Adrenal gland (tissue), 12 donors: ENCODE results near the gene HELLS. TPM values are rescaled to one million over a fixed set of nuclear protein-coding genes. Genes with fewer than 3 reads are reported as not detected.
A peak's percentile ranks its signal among the peaks of the same experiment; 100 is the strongest.

ENCODE experiments used
- DNase-seq, 7 donors: peaks; one replicate each; pipeline ENCODE4 v3.0.0-alpha.2; 2019 to 2020
- H3K27ac ChIP-seq, 5 donors: fragments of 200-600 bp; sonication (generic) in 4 of 5; 1 replicate in 3 of 5; 2 replicates in 2 of 5; pipeline versions ENCODE4 v1.5.1 to v1.8.0; 2016 to 2020; ENCODE audit warnings: mild to moderate bottlenecking in 1 of 5
- H3K27me3 ChIP-seq: fragments of 200-600 bp; 2 replicates; pipeline ENCODE4 v1.8.0; 2021
- H3K36me3 ChIP-seq, 2 donors: fragments of 200-600 bp; replicated peaks in 1 of 2; 1 replicate in 1 of 2; 2 replicates in 1 of 2; pipeline versions ENCODE4 v1.5.1 to v1.8.0; 2018 to 2022
- H3K4me1 ChIP-seq, 2 donors: fragments of 200-600 bp; replicated peaks in 1 of 2; 1 replicate in 1 of 2; 2 replicates in 1 of 2; pipeline versions ENCODE4 v1.5.1 to v1.8.0; 2018 to 2021
- H3K4me3 ChIP-seq, 4 donors: fragments of 200-600 bp; sonication (generic) in 3 of 4; one replicate each; pipeline ENCODE4 v1.5.1; 2016 to 2018
- H3K9me3 ChIP-seq, 3 donors: fragments of 200-600 bp; sonication (generic) in 1 of 3; replicated peaks in 1 of 3; 1 replicate in 2 of 3; 2 replicates in 1 of 3; pipeline versions ENCODE4 v1.5.1 to v1.8.0; 2016 to 2021
- POLR2A ChIP-seq, 2 donors: fragments of 450-650 bp; IDR thresholded peaks; one replicate each; pipeline ENCODE4 v1.6.1; 2017; ENCODE audit warnings: antibody characterized with exemption in 2 of 2, mild to moderate bottlenecking in 2 of 2, moderate library complexity in 1 of 2
- WGBS, 4 donors: extraction: QIAGEN DNeasy Blood & Tissue Kit in 2 of 4; methylation state at CpG; one replicate each; pipeline versions ENCODE4 v1.1.5 to v1.1.7; 2013 to 2017; 5-methylcytosine and 5-hydroxymethylcytosine counted together
- intact Hi-C, 2 donors: fragments of 100-400 bp; cut with DNase I; formaldehyde crosslinking; loops; one replicate each; pipeline versions ENCODE4 v1.14.1 to v1.15.0; 2022 to 2023
- polyA plus RNA-seq, 3 donors: library from polyadenylated mRNA; stranded (reverse); fragments of 200-250 nt in 2 of 3; fragments of 350-450 nt in 1 of 3; fragmentation: Illumina TruSeq in 1 of 3; extraction: RNeasy Lipid Tissue Mini Kit (QIAGEN cat#74804) in 1 of 3; gene quantifications; one replicate each; pipeline ENCODE4 v1.2.3, GENCODE V29; 2013 to 2014
- total RNA-seq, 9 donors: library from RNA; depleted of rRNA in 4 of 9; stranded (reverse); fragments of >200 nt in 4 of 9; fragments of 120-200 nt in 1 of 9; fragmentation: NEBNext Ultra II Directional in 1 of 9; extraction: Animal tissue kit (Norgen Biotek cat#: 25700) in 1 of 9; gene quantifications; one replicate each; pipeline versions ENCODE4 v1.1.0 to v1.2.4, GENCODE V29; 2013 to 2023
- TF ChIP-seq, protein P1 (sequence below), 6 experiments: fragments of 450-650 bp in 4 of 6; fragments of 200-600 bp in 2 of 6; sonication (generic) in 1 of 6; IDR thresholded peaks; 1 replicate in 5 of 6; 2 replicates in 1 of 6; pipeline versions ENCODE4 v1.5.1 to v1.8.0; 2016 to 2021; ENCODE audit warnings: antibody characterized with exemption in 6 of 6, mild to moderate bottlenecking in 2 of 6, moderate library complexity in 1 of 6
- donor health status: healthy with polysubstance abuse.
- donor health status: Bipolar disorder and iron deficiency.
- donor health status: DM: yes; HTN: yes; CAD: no.
- donor health status: DM: no; HTN: no; CAD: no.
- donor health status: DM: no; HTN: no; CAD: no.
- donor health status: DM: yes; HTN: yes; CAD: no.

HELLS gene
- total and polyA plus RNA-seq, 12 donors: 0.60 to 41.0 (median 3.4) TPM

DNA sequence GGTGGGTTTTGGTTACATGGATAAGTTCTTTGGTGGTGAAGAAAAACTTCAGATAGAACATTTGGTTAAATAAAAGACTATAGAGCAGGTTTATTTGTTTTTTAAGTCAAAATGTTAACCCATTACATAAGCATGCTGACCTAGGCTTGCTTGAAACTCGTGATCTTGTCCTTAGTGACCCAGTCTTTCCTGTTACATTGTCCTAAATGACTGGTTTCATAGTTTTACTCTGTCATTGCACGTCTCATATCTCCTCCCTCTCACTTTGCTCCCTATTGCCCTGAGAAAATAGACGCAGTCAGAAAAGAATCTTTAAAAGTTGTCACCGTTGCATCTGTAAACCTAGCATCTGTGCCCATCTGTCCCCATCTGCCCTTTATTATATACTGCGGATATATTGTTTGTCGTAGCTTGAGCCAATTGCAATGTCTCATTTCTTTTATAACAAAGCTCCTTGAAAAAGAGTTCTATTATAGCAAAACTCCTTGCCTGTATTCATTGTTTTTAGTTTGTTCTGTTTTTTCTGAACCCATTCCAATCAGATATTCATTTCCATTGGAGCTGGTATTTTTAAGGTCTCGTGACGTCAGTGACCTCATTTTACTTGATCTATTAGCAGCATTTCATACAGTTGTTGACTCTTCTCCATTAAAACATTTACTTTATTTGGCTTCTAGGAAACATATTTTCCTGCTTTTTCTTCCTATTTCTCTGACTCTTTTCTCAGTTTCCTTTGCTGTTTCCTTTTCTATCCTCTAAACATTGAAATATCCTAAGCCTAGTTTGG lies 57.3 kb downstream of the HELLS start:
- Histone ChIP-seq H3K4me3 (no peak overlapping the region), H3K4me1 (no peaks in the 10 kb centered on the region), H3K36me3 (no peaks in the 10 kb centered on the region), H3K27me3 (no peaks in the 10 kb centered on the region), H3K27ac (peak overlapping the region in 1 of 5 donors; percentile 8), H3K9me3 (no peaks in the 10 kb centered on the region)
- TF ChIP-seq, protein P1, sequence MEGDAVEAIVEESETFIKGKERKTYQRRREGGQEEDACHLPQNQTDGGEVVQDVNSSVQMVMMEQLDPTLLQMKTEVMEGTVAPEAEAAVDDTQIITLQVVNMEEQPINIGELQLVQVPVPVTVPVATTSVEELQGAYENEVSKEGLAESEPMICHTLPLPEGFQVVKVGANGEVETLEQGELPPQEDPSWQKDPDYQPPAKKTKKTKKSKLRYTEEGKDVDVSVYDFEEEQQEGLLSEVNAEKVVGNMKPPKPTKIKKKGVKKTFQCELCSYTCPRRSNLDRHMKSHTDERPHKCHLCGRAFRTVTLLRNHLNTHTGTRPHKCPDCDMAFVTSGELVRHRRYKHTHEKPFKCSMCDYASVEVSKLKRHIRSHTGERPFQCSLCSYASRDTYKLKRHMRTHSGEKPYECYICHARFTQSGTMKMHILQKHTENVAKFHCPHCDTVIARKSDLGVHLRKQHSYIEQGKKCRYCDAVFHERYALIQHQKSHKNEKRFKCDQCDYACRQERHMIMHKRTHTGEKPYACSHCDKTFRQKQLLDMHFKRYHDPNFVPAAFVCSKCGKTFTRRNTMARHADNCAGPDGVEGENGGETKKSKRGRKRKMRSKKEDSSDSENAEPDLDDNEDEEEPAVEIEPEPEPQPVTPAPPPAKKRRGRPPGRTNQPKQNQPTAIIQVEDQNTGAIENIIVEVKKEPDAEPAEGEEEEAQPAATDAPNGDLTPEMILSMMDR (IDR thresholded peaks at IDR 0.05): no peak
- TF ChIP-seq POLR2A (IDR thresholded peaks at IDR 0.05): no peak
- 44 to 61% (median 53%) methylated on average over 8 of the region's 8 CpGs for WGBS, 4 donors
- intact Hi-C loops: no loop called here
- DNase-seq: peak in 2 of 7 donors; percentile 3 to 14

DNA sequence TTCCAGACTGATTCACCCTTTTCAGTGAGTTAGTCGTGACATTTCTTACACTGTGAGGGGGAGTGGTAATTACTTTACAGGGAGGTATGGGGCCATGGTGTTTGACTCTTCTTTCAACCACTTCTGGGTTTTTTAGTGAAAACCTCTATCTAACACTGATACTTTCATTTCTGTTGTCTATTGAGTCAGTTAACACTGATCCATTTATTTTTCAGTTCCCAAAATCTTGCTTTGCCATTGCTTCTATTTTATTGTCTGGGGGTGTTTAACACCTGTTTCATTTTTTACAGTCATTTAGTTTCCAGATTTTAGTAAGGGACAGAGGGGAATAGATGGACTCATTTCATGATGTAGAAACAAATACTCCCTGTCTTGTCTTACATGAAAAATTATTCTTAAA lies 61.5 kb downstream of the HELLS start:
- WGBS, 4 donors: 83 to 100% (median 94%) methylated on average over 1 of the region's 1 CpG
- no peak for TF ChIP-seq POLR2A (IDR thresholded peaks at IDR 0.05)
- TF ChIP-seq, protein P1 (IDR thresholded peaks at IDR 0.05): no peak
- DNase-seq: no peak

DNA sequence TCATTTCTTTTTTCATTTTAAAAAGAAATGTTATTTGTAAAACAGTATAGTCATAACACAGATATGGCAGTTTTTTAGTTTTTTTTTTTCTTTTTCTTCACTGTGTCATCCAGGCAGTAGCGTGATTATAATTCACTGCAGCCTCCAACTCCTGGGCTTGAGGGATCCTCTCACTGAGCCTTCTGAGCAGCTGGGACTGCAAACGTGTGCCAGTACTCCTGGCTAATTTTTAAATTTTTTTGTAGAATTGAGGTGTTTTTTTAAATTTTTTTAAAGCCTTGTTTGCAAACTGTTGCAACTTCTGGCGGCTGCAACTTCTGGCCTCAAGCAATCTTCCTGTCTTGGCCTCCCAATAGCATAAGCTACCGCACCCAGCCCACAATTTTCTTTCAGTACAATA lies 63.0 kb downstream of the HELLS start:
- H3K4me3 ChIP-seq: no peak overlapping the region
- H3K27me3 ChIP-seq: no peaks in the 10 kb centered on the region
- no peak for DNase-seq
- H3K27ac ChIP-seq: no peak overlapping the region
- intact Hi-C loops: no loop called here
- no peaks in the 10 kb centered on the region for H3K4me1 ChIP-seq
- H3K36me3 ChIP-seq: no peaks in the 10 kb centered on the region
- 83 to 91% (median 87%) methylated on average over 4 of the region's 4 CpGs for whole genome bisulfite sequencing, 4 donors
- H3K9me3 ChIP-seq: no peaks in the 10 kb centered on the region
- TF ChIP-seq, protein P1 (IDR thresholded peaks at IDR 0.05): no peak
- TF ChIP-seq POLR2A (IDR thresholded peaks at IDR 0.05): no peak

More for the DNA sequence above, 61.5 kb downstream of the HELLS start:
- H3K27me3 ChIP-seq: no peaks in the 10 kb centered on the region
- no peak overlapping the region for H3K4me3 ChIP-seq
- intact Hi-C loops: no loop called here
- no peaks in the 10 kb centered on the region for H3K36me3 ChIP-seq
- no peaks in the 10 kb centered on the region for H3K9me3 ChIP-seq
- no peak overlapping the region for H3K27ac ChIP-seq
- no peaks in the 10 kb centered on the region for H3K4me1 ChIP-seq

DNA sequence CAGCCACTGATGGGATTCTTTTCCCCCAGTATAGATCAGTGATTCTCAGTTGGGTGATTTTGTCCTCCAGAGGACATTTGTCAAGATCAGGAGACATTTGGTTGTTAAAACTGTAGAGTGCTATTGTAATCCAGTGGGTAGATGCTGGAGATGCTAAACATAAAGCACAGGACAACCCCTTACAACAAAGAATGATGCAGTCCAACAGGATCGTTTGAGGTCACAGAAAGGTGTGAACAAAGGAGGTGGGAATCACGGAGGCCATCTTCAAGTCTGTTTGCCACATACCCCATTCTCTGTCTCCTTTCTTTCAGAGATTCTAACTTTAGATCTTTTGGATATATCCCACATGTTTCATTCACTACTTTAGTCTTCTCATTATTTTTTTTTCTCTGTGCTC lies 69.0 kb downstream of the HELLS start:
- intact Hi-C loops: no loop called here
- Histone ChIP-seq H3K27ac (no peak overlapping the region), H3K9me3 (no peaks in the 10 kb centered on the region), H3K4me3 (no peak overlapping the region), H3K27me3 (no peaks in the 10 kb centered on the region), H3K4me1 (no peaks in the 10 kb centered on the region), H3K36me3 (no peaks in the 10 kb centered on the region)
- no peak for DNase-seq
- 85 to 89% (median 86%) methylated on average over 2 of the region's 2 CpGs for WGBS, 4 donors
- no peak for TF ChIP-seq POLR2A (IDR thresholded peaks at IDR 0.05)
- TF ChIP-seq, protein P1 (IDR thresholded peaks at IDR 0.05): no peak
